ENCODE results near the gene ECHS1. TPM values are rescaled to one million over a fixed set of nuclear protein-coding genes. Genes with fewer than 3 reads are reported as not detected.

The ECHS1 gene
- total and polyA plus RNA-seq, 9 of the 15 experiments (the other 6 are each of a cell fraction or from before 2014, with no cell fraction given), result 16.6 to 100 (median 68.1) TPM

DNA sequence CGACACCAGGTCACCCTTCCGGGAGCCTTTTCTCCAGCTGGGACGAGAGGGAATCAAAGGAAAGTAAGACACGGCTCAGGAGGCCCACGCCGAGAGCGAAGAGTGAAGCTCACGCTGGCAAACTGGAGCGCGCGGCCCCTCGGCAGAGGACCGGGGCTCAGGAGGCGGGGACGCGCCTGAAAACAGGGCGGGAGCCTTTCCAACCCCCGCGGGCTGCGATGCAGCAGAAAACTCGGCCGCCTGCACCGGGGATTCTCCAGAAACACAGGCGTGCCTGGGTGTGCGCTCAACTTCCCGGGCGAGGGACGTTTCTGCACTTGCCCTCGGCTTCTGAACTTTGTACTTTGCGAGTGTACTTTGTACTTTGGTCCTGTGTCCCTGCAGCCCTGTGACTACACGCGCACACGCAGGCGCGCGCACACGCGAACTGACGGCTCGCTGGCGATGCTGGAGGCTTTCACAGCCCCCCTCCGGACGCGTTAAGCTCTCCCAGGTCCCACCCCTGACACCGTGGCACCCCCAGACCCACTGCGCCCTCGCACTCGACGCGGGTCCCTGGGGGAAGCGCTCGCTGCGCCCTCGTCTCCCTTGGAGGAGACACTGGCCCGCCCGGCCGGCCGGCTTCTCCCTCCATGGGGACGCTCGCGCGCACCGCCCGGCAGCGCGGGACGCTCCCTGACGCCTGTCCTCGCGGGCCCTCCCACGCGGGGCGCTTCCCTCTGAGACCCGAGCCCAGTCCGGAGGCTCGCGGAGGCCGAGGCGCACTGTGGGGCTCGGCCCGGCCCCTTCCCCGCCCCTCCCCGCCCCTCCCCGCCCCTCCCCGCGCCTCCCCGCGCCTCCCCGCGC lies 5.3 kb upstream of the ECHS1 start (continued):
- TF ChIP-seq, protein P1, sequence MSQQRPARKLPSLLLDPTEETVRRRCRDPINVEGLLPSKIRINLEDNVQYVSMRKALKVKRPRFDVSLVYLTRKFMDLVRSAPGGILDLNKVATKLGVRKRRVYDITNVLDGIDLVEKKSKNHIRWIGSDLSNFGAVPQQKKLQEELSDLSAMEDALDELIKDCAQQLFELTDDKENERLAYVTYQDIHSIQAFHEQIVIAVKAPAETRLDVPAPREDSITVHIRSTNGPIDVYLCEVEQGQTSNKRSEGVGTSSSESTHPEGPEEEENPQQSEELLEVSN (IDR thresholded peaks at IDR 0.05; ENCODE audit: borderline replicate concordance in 1 of 2, extremely low read depth in 1 of 2, insufficient read depth in 1 of 2, insufficient read length in 1 of 2, low read depth in 1 of 2, low read length in 1 of 2, poor library complexity in 1 of 2, severe bottlenecking in 1 of 2), result peak; percentile 27 to 80
- TF ChIP-seq, protein P2, sequence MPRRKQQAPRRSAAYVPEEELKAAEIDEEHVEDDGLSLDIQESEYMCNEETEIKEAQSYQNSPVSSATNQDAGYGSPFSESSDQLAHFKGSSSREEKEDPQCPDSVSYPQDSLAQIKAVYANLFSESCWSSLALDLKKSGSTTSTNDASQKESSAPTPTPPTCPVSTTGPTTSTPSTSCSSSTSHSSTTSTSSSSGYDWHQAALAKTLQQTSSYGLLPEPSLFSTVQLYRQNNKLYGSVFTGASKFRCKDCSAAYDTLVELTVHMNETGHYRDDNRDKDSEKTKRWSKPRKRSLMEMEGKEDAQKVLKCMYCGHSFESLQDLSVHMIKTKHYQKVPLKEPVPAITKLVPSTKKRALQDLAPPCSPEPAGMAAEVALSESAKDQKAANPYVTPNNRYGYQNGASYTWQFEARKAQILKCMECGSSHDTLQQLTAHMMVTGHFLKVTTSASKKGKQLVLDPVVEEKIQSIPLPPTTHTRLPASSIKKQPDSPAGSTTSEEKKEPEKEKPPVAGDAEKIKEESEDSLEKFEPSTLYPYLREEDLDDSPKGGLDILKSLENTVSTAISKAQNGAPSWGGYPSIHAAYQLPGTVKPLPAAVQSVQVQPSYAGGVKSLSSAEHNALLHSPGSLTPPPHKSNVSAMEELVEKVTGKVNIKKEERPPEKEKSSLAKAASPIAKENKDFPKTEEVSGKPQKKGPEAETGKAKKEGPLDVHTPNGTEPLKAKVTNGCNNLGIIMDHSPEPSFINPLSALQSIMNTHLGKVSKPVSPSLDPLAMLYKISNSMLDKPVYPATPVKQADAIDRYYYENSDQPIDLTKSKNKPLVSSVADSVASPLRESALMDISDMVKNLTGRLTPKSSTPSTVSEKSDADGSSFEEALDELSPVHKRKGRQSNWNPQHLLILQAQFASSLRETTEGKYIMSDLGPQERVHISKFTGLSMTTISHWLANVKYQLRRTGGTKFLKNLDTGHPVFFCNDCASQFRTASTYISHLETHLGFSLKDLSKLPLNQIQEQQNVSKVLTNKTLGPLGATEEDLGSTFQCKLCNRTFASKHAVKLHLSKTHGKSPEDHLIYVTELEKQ (CRISPR knock-in tag; IDR thresholded peaks at IDR 0.05), result no peak

DNA sequence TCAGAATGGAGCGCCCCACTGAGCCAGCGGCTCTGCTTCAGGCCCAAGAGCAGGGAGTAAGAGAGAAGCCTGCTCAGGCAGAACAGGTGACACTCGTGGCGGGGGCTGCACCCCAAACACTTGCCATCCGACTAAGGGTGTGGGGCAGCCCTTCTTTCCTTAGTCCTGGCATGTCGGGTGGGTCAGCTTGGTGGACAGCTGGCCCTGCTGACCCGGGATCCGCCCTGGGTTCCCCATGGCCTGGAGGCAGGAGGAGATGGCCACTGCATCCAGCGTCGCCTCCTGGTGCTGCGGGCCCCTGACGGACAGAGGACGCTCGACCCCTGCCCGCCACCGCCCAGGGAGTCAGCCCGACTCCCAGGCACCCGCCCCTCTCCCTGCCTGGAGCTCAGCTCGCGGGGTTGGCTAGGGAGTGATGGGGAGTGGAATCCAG lies 4.7 kb upstream of the ECHS1 start:
- intact Hi-C loops (cut with micrococcal nuclease), result no loop called here
- ChIA-PET CTCF (ENCODE audit: low intra/inter-chr PET ratio) (no interaction called here), POLR2A (interaction anchor here (0.6 to 1.5 kb wide), 3 partner anchors 7 to 17 kb away, joined by 3 to 5 read pairs (median 3); no protein-coding TSS in a partner anchor)
- no peaks in the 10 kb centered on the region for H3K27me3 ChIP-seq (ENCODE audit: control insufficient read depth in 2 of 2, insufficient read depth in 2 of 2, low read length in 2 of 2)
- peaks cover 3% of the 10 kb centered on the region; the same call in 1 of the 3 replicates for H3K79me2 ChIP-seq (ENCODE audit: control insufficient read depth, insufficient read depth, low read length)
- in situ Hi-C loops (cut with MboI), result no loop called here
- H2AFZ ChIP-seq (ENCODE audit: low read depth, low read length), result peak overlapping the region; percentile 87
- DNase-seq (ENCODE audit: extremely low read depth in 1 of 4, low spot score in 3 of 4) (no peak), FAIRE-seq (no peak), ATAC-seq (no peak)
- WGBS (ENCODE audit: insufficient coverage, low coverage, missing lambda C conversion rate), result 47% methylated on average over 5 of the region's 20 CpGs
- BruUV-seq (replicated peaks), result no TSS peak
- H4K20me1 ChIP-seq (replicated peaks; ENCODE audit: control insufficient read depth, insufficient read depth, low read length), result no peaks in the 10 kb centered on the region
- H3K9me1 ChIP-seq (ENCODE audit: control insufficient read depth, insufficient read depth, low read length), result no peaks in the 10 kb centered on the region
- peak overlapping the region; percentile 56 for H3K4me3 ChIP-seq
- H3K9ac ChIP-seq (ENCODE audit: insufficient read depth in 1 of 2, low read depth in 2 of 2, low read length in 2 of 2), result peak overlapping the region in 1 of 2 experiments; percentile 92; a peak in 2 of 4 replicates
- H3K36me3 ChIP-seq (ENCODE audit: control insufficient read depth, insufficient read depth, low read length), result no peaks in the 10 kb centered on the region
- H3K4me1 ChIP-seq (replicated peaks in 1 of 2; ENCODE audit: control insufficient read depth in 2 of 2, insufficient read depth in 2 of 2, low read length in 2 of 2), result peaks cover 7 to 41% of the 10 kb centered on the region in 2 experiments; a peak in 3 of 5 replicates
- no peak overlapping the region for H3K27ac ChIP-seq (ENCODE audit: extremely low read depth, low read depth, low read length)
- H3K9me3 ChIP-seq (replicated peaks; ENCODE audit: control insufficient read depth, insufficient read depth, low read depth, low read length), result no peaks in the 10 kb centered on the region
- peak overlapping the region; percentile 86 for H3K4me2 ChIP-seq (ENCODE audit: insufficient read depth, low read length)
- TF ChIP-seq, protein P3, sequence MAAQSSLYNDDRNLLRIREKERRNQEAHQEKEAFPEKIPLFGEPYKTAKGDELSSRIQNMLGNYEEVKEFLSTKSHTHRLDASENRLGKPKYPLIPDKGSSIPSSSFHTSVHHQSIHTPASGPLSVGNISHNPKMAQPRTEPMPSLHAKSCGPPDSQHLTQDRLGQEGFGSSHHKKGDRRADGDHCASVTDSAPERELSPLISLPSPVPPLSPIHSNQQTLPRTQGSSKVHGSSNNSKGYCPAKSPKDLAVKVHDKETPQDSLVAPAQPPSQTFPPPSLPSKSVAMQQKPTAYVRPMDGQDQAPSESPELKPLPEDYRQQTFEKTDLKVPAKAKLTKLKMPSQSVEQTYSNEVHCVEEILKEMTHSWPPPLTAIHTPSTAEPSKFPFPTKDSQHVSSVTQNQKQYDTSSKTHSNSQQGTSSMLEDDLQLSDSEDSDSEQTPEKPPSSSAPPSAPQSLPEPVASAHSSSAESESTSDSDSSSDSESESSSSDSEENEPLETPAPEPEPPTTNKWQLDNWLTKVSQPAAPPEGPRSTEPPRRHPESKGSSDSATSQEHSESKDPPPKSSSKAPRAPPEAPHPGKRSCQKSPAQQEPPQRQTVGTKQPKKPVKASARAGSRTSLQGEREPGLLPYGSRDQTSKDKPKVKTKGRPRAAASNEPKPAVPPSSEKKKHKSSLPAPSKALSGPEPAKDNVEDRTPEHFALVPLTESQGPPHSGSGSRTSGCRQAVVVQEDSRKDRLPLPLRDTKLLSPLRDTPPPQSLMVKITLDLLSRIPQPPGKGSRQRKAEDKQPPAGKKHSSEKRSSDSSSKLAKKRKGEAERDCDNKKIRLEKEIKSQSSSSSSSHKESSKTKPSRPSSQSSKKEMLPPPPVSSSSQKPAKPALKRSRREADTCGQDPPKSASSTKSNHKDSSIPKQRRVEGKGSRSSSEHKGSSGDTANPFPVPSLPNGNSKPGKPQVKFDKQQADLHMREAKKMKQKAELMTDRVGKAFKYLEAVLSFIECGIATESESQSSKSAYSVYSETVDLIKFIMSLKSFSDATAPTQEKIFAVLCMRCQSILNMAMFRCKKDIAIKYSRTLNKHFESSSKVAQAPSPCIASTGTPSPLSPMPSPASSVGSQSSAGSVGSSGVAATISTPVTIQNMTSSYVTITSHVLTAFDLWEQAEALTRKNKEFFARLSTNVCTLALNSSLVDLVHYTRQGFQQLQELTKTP (IDR thresholded peaks at IDR 0.05; ENCODE audit: low read depth in 1 of 2, partially characterized antibody in 2 of 2), result no peak
- 0 out of 2 replicates have a peak, but pooled peaks have one; percentile 14 for TF ChIP-seq GABPA (tag; conservative IDR thresholded peaks at IDR 0.05; ENCODE audit: low read depth)
- no peak for TF ChIP-seq TRIM24 (IDR thresholded peaks at IDR 0.05)
- no peak for TF ChIP-seq KDM1A (IDR thresholded peaks at IDR 0.05)
- TF ChIP-seq DNMT1 (IDR thresholded peaks at IDR 0.05), result no peak
- no peak for TF ChIP-seq EP400 (IDR thresholded peaks at IDR 0.05)
- TF ChIP-seq ZBTB17 (CRISPR knock-in tag; IDR thresholded peaks at IDR 0.05), result no peak
